ENCODE data around the gene IFI27L1. TPM values are rescaled to one million over a fixed set of nuclear protein-coding genes. Genes with fewer than 3 reads are reported as not detected.

IFI27L1 gene
- polyA plus RNA-seq, 1 donor (not counting 4 experiments of a cell fraction or from before 2014, with no cell fraction given) = 17.4 TPM

- Histone ChIP-seq H3K36me3 (ENCODE audit: control insufficient read depth in 2 of 2, extremely low read depth in 1 of 2, insufficient read depth in 2 of 2, low read length in 2 of 2) (peaks cover 0 to 6% of the 10 kb centered on the region in 2 experiments), H3K9me3 (ENCODE audit: control insufficient read depth, low read depth, low read length) (no peaks in the 10 kb centered on the region), H3K9me1 (ENCODE audit: control insufficient read depth, extremely low read depth, insufficient read depth, low read length) (no peaks in the 10 kb centered on the region), H3K27ac (ENCODE audit: control insufficient read depth, insufficient read depth, low read length) (no peak overlapping the region), H3K9ac (ENCODE audit: control insufficient read depth, extremely low read depth, insufficient read depth, low read length) (no peak overlapping the region), H3K27me3 (ENCODE audit: control insufficient read depth, extremely low read depth, insufficient read depth, low read length) (no peaks in the 10 kb centered on the region), H3K4me2 (ENCODE audit: control insufficient read depth, extremely low read depth, insufficient read depth, low read depth, low read length) (no peak overlapping the region), H3K4me3 (ENCODE audit: control insufficient read depth in 2 of 3, extremely low read depth in 1 of 3, insufficient read depth in 2 of 3, low read depth in 1 of 3, low read length in 3 of 3) (no peak overlapping the region), H3K4me1 (ENCODE audit: control insufficient read depth, extremely low read depth, insufficient read depth, low read length) (peaks cover 13% of the 10 kb centered on the region), H4K20me1 (ENCODE audit: control insufficient read depth, extremely low read depth, insufficient read depth, low read length) (no peaks in the 10 kb centered on the region), H2AFZ (ENCODE audit: control insufficient read depth, low read length) (no peak overlapping the region), H3K79me2 (ENCODE audit: control insufficient read depth, insufficient read depth, low read length) (no peaks in the 10 kb centered on the region)
- dilution Hi-C loops (cut with MboI; ENCODE audit: extremely low pct_ligation_motif_present, low sequenced_read_pairs) = no loop called here
- FAIRE-seq (no peak), DNase-seq (ENCODE audit: low read depth, low spot score) (no peak)
- TF ChIP-seq CTCF (optimal IDR thresholded peaks at IDR 0.05 in 1 of 3, IDR thresholded peaks at IDR 0.05 in 1 of 3, conservative IDR thresholded peaks at IDR 0.05 in 1 of 3; ENCODE audit: extremely low read depth in 1 of 3, insufficient read depth in 2 of 3, low read length in 3 of 3) = no peak
- TF ChIP-seq EZH2 (IDR thresholded peaks at IDR 0.05; ENCODE audit: low read length) = no peak
Measured at GRCh38 chr14:94093418-94093817, 12.3 kb downstream of the IFI27L1 start.

DNA sequence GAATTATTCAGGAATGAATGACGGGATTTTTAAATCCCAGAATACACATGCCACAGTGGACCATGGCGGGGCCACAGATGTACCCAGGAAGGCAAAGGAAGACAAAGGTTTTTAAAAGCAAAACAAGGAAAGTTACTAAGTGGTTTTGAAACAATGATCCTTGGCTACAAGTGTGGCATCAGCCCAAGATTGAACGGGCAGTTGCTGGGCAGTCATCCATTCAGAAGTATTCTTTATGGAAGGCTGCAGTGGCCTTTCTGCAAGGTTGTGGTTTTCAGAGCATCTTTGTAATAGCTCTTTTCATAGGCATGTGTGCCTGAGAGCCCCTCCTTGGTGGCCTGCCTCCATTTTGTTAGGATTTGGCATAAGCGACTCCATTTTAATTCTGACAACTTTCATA lies 16.0 kb downstream of the IFI27L1 start:
- TF ChIP-seq EZH2 (IDR thresholded peaks at IDR 0.05; ENCODE audit: low read length) (no peak), CTCF (optimal IDR thresholded peaks at IDR 0.05 in 1 of 3, IDR thresholded peaks at IDR 0.05 in 1 of 3, conservative IDR thresholded peaks at IDR 0.05 in 1 of 3; ENCODE audit: extremely low read depth in 1 of 3, insufficient read depth in 2 of 3, low read length in 3 of 3) (no peak)
- no peak overlapping the region for H3K27ac ChIP-seq (ENCODE audit: control insufficient read depth, insufficient read depth, low read length)
- DNase-seq (ENCODE audit: low read depth, low spot score) (no peak), FAIRE-seq (no peak)
- H3K36me3 ChIP-seq (ENCODE audit: control insufficient read depth in 2 of 2, extremely low read depth in 1 of 2, insufficient read depth in 2 of 2, low read length in 2 of 2) = peaks cover 0 to 6% of the 10 kb centered on the region in 2 experiments
- H4K20me1 ChIP-seq (ENCODE audit: control insufficient read depth, extremely low read depth, insufficient read depth, low read length) = no peaks in the 10 kb centered on the region
- H3K79me2 ChIP-seq (ENCODE audit: control insufficient read depth, insufficient read depth, low read length) = no peaks in the 10 kb centered on the region
- H3K9me3 ChIP-seq (ENCODE audit: control insufficient read depth, low read depth, low read length) = no peaks in the 10 kb centered on the region
- no peaks in the 10 kb centered on the region for H3K9me1 ChIP-seq (ENCODE audit: control insufficient read depth, extremely low read depth, insufficient read depth, low read length)
- H2AFZ ChIP-seq (ENCODE audit: control insufficient read depth, low read length) = no peak overlapping the region
- no peaks in the 10 kb centered on the region for H3K27me3 ChIP-seq (ENCODE audit: control insufficient read depth, extremely low read depth, insufficient read depth, low read length)
- no peak overlapping the region for H3K4me3 ChIP-seq (ENCODE audit: control insufficient read depth in 2 of 3, extremely low read depth in 1 of 3, insufficient read depth in 2 of 3, low read depth in 1 of 3, low read length in 3 of 3)
- dilution Hi-C loops (cut with MboI; ENCODE audit: extremely low pct_ligation_motif_present, low sequenced_read_pairs) = no loop called here
- H3K4me2 ChIP-seq (ENCODE audit: control insufficient read depth, extremely low read depth, insufficient read depth, low read depth, low read length) = no peak overlapping the region
- H3K4me1 ChIP-seq (ENCODE audit: control insufficient read depth, extremely low read depth, insufficient read depth, low read length) = no peaks in the 10 kb centered on the region
- no peak overlapping the region for H3K9ac ChIP-seq (ENCODE audit: control insufficient read depth, extremely low read depth, insufficient read depth, low read length)

Data from keratinocyte (primary cell).